ENCODE data around the gene ZFYVE9. TPM values are rescaled to one million over a fixed set of nuclear protein-coding genes. Genes with fewer than 3 reads are reported as not detected.

ZFYVE9 gene
- total and polyA plus RNA-seq, 2 of the 8 experiments (the other 6 are each of a cell fraction or from before 2014, with no cell fraction given) = 5.8 to 26.5 TPM

- no peak for TF ChIP-seq ZNF274 (IDR thresholded peaks at IDR 0.05; ENCODE audit: borderline replicate concordance, extremely low read depth, low read length)
Observed at GRCh38 chr1:52195161-52195560, 53.3 kb downstream of the ZFYVE9 start (continued).

All from H1 (cell line).